Body of pancreas (tissue), 4 donors: ENCODE measurements around the gene NEDD9.
A peak's percentile ranks its signal among the peaks of the same experiment; 100 is the strongest.

Experiments
- POLR2A ChIP-seq, 3 donors: fragments of 450-650 bp; IDR thresholded peaks; one replicate each; pipeline ENCODE4 v1.6.1; 2016; ENCODE audit warnings: antibody characterized with exemption in 3 of 3, mild to moderate bottlenecking in 2 of 3
- TF ChIP-seq, protein P1 (sequence below), 7 experiments: fragments of 450-650 bp in 4 of 7; fragments of 200-600 bp in 3 of 7; sonication (generic) in 3 of 7; IDR thresholded peaks; one replicate each; pipeline ENCODE4 v1.5.1; 2016 to 2019; ENCODE audit warnings: antibody characterized with exemption in 7 of 7

GRCh38 chr6:11232193-11232769 lies at the start of gene NEDD9:
- TF ChIP-seq, protein P1, sequence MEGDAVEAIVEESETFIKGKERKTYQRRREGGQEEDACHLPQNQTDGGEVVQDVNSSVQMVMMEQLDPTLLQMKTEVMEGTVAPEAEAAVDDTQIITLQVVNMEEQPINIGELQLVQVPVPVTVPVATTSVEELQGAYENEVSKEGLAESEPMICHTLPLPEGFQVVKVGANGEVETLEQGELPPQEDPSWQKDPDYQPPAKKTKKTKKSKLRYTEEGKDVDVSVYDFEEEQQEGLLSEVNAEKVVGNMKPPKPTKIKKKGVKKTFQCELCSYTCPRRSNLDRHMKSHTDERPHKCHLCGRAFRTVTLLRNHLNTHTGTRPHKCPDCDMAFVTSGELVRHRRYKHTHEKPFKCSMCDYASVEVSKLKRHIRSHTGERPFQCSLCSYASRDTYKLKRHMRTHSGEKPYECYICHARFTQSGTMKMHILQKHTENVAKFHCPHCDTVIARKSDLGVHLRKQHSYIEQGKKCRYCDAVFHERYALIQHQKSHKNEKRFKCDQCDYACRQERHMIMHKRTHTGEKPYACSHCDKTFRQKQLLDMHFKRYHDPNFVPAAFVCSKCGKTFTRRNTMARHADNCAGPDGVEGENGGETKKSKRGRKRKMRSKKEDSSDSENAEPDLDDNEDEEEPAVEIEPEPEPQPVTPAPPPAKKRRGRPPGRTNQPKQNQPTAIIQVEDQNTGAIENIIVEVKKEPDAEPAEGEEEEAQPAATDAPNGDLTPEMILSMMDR (IDR thresholded peaks at IDR 0.05) = peak in 1 of 7 experiments; percentile 6
- TF ChIP-seq POLR2A (IDR thresholded peaks at IDR 0.05) = peak; percentile 95 to 97 (median 97)
